Ecto neural progenitor cell (in vitro differentiated cells): ENCODE results near the gene SLC9A9.

Experiments used
- DNase-seq: peaks from one replicate; pipeline ENCODE4 v3.0.0-alpha.2; 2018; ENCODE audit warnings: low spot score

Gene SLC9A9

GRCh38 chr3:143597774-143598652 is 250.3 kb downstream of the SLC9A9 start:
- no peak for DNase-seq

- peak; percentile 64 for DNase-seq
These were observed 251.2 kb downstream of the SLC9A9 start for GRCh38 chr3:143596957-143597642.

- no peak for DNase-seq
These were observed 252.7 kb downstream of the SLC9A9 start for GRCh38 chr3:143595456-143596077.

- DNase-seq, result no peak
These were observed 254.1 kb downstream of the SLC9A9 start for GRCh38 chr3:143594206-143594605.

- no peak for DNase-seq
These were observed 257.6 kb downstream of the SLC9A9 start for GRCh38 chr3:143590660-143591059.

- no peak for DNase-seq
These were observed 261.7 kb downstream of the SLC9A9 start for GRCh38 chr3:143586576-143586975.

- DNase-seq, result no peak
These were observed 262.4 kb downstream of the SLC9A9 start for GRCh38 chr3:143585720-143586456.

- DNase-seq, result no peak
These were observed 263.8 kb downstream of the SLC9A9 start for GRCh38 chr3:143584474-143584873.

- no peak for DNase-seq
These were observed 266.1 kb downstream of the SLC9A9 start for GRCh38 chr3:143581972-143582722.

- DNase-seq, result no peak
These were observed 269.3 kb downstream of the SLC9A9 start for GRCh38 chr3:143578810-143579435.

- DNase-seq, result no peak
These were observed 271.5 kb downstream of the SLC9A9 start for GRCh38 chr3:143576568-143577270.

GRCh38 chr3:143574933-143575332 is 273.3 kb downstream of the SLC9A9 start:
- no peak for DNase-seq

GRCh38 chr3:143573610-143574303 is 274.5 kb downstream of the SLC9A9 start:
- DNase-seq, result no peak

GRCh38 chr3:143571548-143571947 is 276.7 kb downstream of the SLC9A9 start:
- DNase-seq, result no peak

- DNase-seq, result no peak
These were observed 280.4 kb downstream of the SLC9A9 start for GRCh38 chr3:143567823-143568222.

- DNase-seq, result no peak
These were observed 282.3 kb downstream of the SLC9A9 start for GRCh38 chr3:143565951-143566350.

- no peak for DNase-seq
These were observed 284.5 kb downstream of the SLC9A9 start for GRCh38 chr3:143563786-143564185.

- no peak for DNase-seq
These were observed 285.5 kb downstream of the SLC9A9 start for GRCh38 chr3:143562789-143563188.

GRCh38 chr3:143559296-143559695 is 289.0 kb downstream of the SLC9A9 start:
- DNase-seq, result no peak

- DNase-seq, result no peak
These were observed 295.4 kb downstream of the SLC9A9 start for GRCh38 chr3:143552851-143553250.
